ENCODE measurements around the gene SLC9A7.

Gene SLC9A7

DNA sequence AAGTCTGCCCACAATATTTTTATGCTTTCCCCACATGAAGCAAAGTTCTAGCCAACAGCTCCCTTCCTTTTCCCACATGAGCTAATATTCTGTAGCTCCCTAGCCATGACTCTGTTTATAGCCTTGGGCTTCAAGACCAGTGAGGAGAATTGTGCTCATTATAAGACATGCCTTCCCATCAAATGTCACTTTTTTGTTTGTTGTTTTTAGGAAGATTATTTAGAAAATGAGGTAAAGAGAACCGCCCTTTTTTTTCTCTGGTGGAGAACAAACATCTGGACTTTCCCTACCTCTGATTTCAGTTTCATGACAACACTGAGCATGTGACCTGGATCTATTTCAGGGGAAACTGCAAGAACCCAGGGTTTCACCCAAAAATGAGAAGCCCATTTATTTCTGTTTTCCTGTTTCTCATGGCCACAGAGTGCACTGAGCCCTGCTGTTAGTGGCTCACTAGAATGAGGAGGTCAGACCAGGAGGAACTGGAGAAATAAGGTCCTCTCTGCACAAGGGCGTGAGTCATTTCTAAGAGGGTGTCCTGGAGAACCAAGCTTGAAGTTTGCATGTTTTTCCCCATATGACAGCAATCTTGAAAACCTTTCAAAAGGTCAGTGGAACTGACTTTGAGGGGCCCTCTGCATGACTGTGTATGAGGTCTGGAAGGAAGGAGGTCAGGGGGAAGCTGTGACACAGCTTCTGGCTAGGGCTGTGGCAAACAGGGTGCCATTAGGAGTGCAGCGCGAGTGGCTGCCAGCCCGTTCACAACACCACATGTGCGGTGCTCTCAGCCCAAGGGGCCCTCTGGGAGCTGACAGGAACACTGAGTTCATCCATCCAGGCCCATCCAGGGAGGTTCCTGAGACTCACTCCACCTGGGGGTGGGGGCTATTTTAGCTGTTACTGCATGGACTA is 130.2 kb downstream of the SLC9A7 start:
- Histone ChIP-seq H3K4me2 (ENCODE audit: low read depth, low read length, poor library complexity, severe bottlenecking) (no peak overlapping the region), H3K79me2 (ENCODE audit: insufficient read depth, low read length) (no peaks in the 10 kb centered on the region), H3K36me3 (ENCODE audit: insufficient read depth, low read length) (no peaks in the 10 kb centered on the region), H3K27me3 (ENCODE audit: insufficient read depth, low read length, poor library complexity, severe bottlenecking) (no peaks in the 10 kb centered on the region), H3K9me2 (replicated peaks; ENCODE audit: low read depth, low read length) (no peaks in the 10 kb centered on the region), H2AFZ (ENCODE audit: low read length) (no peak overlapping the region; the same call in 1 of the 2 replicates), H3F3A (ENCODE audit: low read depth) (no peaks in the 10 kb centered on the region), H3K4me3 (ENCODE audit: low read length, poor library complexity, severe bottlenecking) (no peak overlapping the region), H3K9ac (ENCODE audit: low read depth, low read length, poor library complexity, severe bottlenecking) (no peak overlapping the region), H3K9me3 (ENCODE audit: insufficient read depth, low read depth, low read length) (no peaks in the 10 kb centered on the region), H3K4me1 (ENCODE audit: insufficient read depth, low read length, poor library complexity, severe bottlenecking) (peaks cover 24% of the 10 kb centered on the region), H4K20me1 (ENCODE audit: insufficient read depth, low read length, poor library complexity, severe bottlenecking) (no peaks in the 10 kb centered on the region)
- TF ChIP-seq EZH2phosphoT487 (IDR thresholded peaks at IDR 0.05; ENCODE audit: borderline replicate concordance), result no peak
- TF ChIP-seq, protein P1, sequence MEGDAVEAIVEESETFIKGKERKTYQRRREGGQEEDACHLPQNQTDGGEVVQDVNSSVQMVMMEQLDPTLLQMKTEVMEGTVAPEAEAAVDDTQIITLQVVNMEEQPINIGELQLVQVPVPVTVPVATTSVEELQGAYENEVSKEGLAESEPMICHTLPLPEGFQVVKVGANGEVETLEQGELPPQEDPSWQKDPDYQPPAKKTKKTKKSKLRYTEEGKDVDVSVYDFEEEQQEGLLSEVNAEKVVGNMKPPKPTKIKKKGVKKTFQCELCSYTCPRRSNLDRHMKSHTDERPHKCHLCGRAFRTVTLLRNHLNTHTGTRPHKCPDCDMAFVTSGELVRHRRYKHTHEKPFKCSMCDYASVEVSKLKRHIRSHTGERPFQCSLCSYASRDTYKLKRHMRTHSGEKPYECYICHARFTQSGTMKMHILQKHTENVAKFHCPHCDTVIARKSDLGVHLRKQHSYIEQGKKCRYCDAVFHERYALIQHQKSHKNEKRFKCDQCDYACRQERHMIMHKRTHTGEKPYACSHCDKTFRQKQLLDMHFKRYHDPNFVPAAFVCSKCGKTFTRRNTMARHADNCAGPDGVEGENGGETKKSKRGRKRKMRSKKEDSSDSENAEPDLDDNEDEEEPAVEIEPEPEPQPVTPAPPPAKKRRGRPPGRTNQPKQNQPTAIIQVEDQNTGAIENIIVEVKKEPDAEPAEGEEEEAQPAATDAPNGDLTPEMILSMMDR (conservative IDR thresholded peaks at IDR 0.05; ENCODE audit: low read length), result no peak

DNA sequence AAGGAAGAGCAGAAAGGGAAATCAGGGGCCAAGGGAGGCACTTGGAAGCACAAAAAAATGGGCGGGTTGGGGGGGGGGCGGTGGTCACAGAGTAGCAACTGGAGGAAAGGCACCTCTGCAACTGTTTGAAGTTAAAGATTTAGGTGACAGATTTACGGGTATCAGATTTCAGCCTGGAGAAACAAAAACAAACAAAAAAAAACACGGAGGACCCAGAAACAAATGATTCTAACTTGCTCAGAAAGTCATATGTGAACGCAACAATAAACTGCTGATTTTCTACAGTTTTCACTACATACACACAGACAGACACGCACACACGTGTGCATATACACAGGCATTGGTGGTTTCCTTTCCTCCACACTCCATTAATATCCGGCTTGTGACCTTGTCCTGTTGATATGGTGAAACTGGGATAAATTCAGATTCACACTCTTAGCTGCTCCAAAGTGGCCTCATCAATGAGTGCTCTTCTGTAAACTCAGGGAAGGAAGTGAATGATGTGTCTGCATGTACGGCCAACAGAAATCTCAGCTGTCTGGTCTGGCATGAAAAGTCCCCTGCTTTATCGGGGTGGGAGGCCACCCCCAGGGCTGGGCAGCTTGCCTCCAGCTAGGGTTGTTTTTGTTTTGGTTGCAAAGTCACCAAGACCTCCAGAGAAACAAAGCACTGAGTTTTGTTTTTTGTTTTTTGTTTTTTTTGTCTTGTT is 131.1 kb downstream of the SLC9A7 start:
- Histone ChIP-seq H4K20me1 (ENCODE audit: insufficient read depth, low read length, poor library complexity, severe bottlenecking) (no peaks in the 10 kb centered on the region), H2AFZ (ENCODE audit: low read length) (no peak overlapping the region), H3K9me3 (ENCODE audit: insufficient read depth, low read depth, low read length) (no peaks in the 10 kb centered on the region), H3K4me2 (ENCODE audit: low read depth, low read length, poor library complexity, severe bottlenecking) (peak overlapping the region; percentile 38), H3K79me2 (ENCODE audit: insufficient read depth, low read length) (no peaks in the 10 kb centered on the region), H3F3A (ENCODE audit: low read depth) (no peaks in the 10 kb centered on the region), H3K9me2 (replicated peaks; ENCODE audit: low read depth, low read length) (no peaks in the 10 kb centered on the region), H3K27me3 (ENCODE audit: insufficient read depth, low read length, poor library complexity, severe bottlenecking) (no peaks in the 10 kb centered on the region), H3K9ac (ENCODE audit: low read depth, low read length, poor library complexity, severe bottlenecking) (no peak overlapping the region), H3K4me3 (ENCODE audit: low read length, poor library complexity, severe bottlenecking) (no peak overlapping the region), H3K36me3 (ENCODE audit: insufficient read depth, low read length) (no peaks in the 10 kb centered on the region), H3K4me1 (ENCODE audit: insufficient read depth, low read length, poor library complexity, severe bottlenecking) (peaks cover 24% of the 10 kb centered on the region)
- TF ChIP-seq EZH2phosphoT487 (IDR thresholded peaks at IDR 0.05; ENCODE audit: borderline replicate concordance), result no peak
- TF ChIP-seq, protein P1 (conservative IDR thresholded peaks at IDR 0.05; ENCODE audit: low read length), result no peak

DNA sequence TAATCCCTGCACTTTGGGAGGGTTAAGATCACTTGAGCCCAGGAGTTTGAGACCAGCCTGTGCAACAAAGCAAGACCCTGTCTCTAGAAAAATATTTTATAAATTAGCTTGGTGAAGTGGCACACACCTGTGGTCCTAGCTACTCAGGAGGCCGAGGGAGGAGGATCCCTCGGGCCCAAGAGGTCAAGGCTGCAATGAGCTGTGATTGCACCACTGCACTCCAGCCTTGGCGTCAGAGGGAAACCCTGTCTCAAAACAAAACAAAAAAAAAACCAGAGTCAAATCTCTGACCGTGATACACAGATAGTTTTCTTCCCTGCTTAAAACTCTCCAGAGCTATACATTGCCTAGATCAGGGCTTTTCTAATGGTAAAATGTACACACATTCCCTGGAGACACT is 131.9 kb downstream of the SLC9A7 start:
- Histone ChIP-seq H3K27me3 (ENCODE audit: insufficient read depth, low read length, poor library complexity, severe bottlenecking) (no peaks in the 10 kb centered on the region), H3K36me3 (ENCODE audit: insufficient read depth, low read length) (no peaks in the 10 kb centered on the region), H3K4me2 (ENCODE audit: low read depth, low read length, poor library complexity, severe bottlenecking) (peak overlapping the region; percentile 38), H4K20me1 (ENCODE audit: insufficient read depth, low read length, poor library complexity, severe bottlenecking) (no peaks in the 10 kb centered on the region), H3K9me3 (ENCODE audit: insufficient read depth, low read depth, low read length) (no peaks in the 10 kb centered on the region), H3K9me2 (replicated peaks; ENCODE audit: low read depth, low read length) (no peaks in the 10 kb centered on the region), H3K4me1 (ENCODE audit: insufficient read depth, low read length, poor library complexity, severe bottlenecking) (peaks cover 24% of the 10 kb centered on the region), H3K9ac (ENCODE audit: low read depth, low read length, poor library complexity, severe bottlenecking) (no peak overlapping the region), H3K4me3 (ENCODE audit: low read length, poor library complexity, severe bottlenecking) (no peak overlapping the region), H2AFZ (ENCODE audit: low read length) (no peak overlapping the region), H3F3A (ENCODE audit: low read depth) (no peaks in the 10 kb centered on the region), H3K79me2 (ENCODE audit: insufficient read depth, low read length) (no peaks in the 10 kb centered on the region)
- TF ChIP-seq EZH2phosphoT487 (IDR thresholded peaks at IDR 0.05; ENCODE audit: borderline replicate concordance), result no peak
- TF ChIP-seq, protein P1 (conservative IDR thresholded peaks at IDR 0.05; ENCODE audit: low read length), result no peak

Measured in Loucy (cell line).